Measurements from ENCODE around the gene CDCA4. TPM values are rescaled to one million over a fixed set of nuclear protein-coding genes. Genes with fewer than 3 reads are reported as not detected.

The CDCA4 gene
- polyA plus RNA-seq, 1 donor from 2014 or later: 5.4 TPM

GRCh38 chr14:104992501-104992900 lies 28.4 kb downstream of the CDCA4 start:
- Histone ChIP-seq H3F3A (ENCODE audit: insufficient read depth, low read length, poor library complexity, severe bottlenecking) (no peaks in the 10 kb centered on the region), H4K20me1 (ENCODE audit: insufficient read depth) (no peaks in the 10 kb centered on the region), H3K9me2 (ENCODE audit: insufficient read depth, low read length) (no peaks in the 10 kb centered on the region), H3K4me2 (ENCODE audit: low read length) (no peak overlapping the region), H2AFZ (ENCODE audit: low read depth, low read length) (no peak overlapping the region), H3K9me3 (ENCODE audit: low read length) (no peaks in the 10 kb centered on the region), H3K79me2 (replicated peaks; ENCODE audit: insufficient read depth, low read length) (no peaks in the 10 kb centered on the region), H3K9ac (ENCODE audit: low read length) (no peak overlapping the region), H3K27ac (ENCODE audit: low read length) (no peak overlapping the region), H3K36me3 (ENCODE audit: insufficient read depth, low read length) (no peaks in the 10 kb centered on the region), H3K27me3 (ENCODE audit: insufficient read depth, low read depth, low read length) (no peaks in the 10 kb centered on the region), H3K4me3 (ENCODE audit: low read length) (no peak overlapping the region)
- TF ChIP-seq CTCF (IDR thresholded peaks at IDR 0.05; ENCODE audit: poor library complexity, severe bottlenecking): no peak

GRCh38 chr14:104991896-104992230 lies 29.0 kb downstream of the CDCA4 start:
- no peaks in the 10 kb centered on the region for H3K9me3 ChIP-seq (ENCODE audit: low read length)
- no peaks in the 10 kb centered on the region for H3K9me2 ChIP-seq (ENCODE audit: insufficient read depth, low read length)
- no peak overlapping the region for H3K4me3 ChIP-seq (ENCODE audit: low read length)
- no peaks in the 10 kb centered on the region for H3K27me3 ChIP-seq (ENCODE audit: insufficient read depth, low read depth, low read length)
- no peak for TF ChIP-seq MXI1 (conservative IDR thresholded peaks at IDR 0.05; ENCODE audit: poor library complexity, severe bottlenecking)
- H2AFZ ChIP-seq (ENCODE audit: low read depth, low read length): no peak overlapping the region
- no peaks in the 10 kb centered on the region for H3K36me3 ChIP-seq (ENCODE audit: insufficient read depth, low read length)
- no peaks in the 10 kb centered on the region for H3F3A ChIP-seq (ENCODE audit: insufficient read depth, low read length, poor library complexity, severe bottlenecking)
- no peaks in the 10 kb centered on the region for H4K20me1 ChIP-seq (ENCODE audit: insufficient read depth)
- no peak overlapping the region for H3K9ac ChIP-seq (ENCODE audit: low read length)
- no peak overlapping the region for H3K27ac ChIP-seq (ENCODE audit: low read length)
- H3K79me2 ChIP-seq (replicated peaks; ENCODE audit: insufficient read depth, low read length): no peaks in the 10 kb centered on the region
- no peak overlapping the region for H3K4me2 ChIP-seq (ENCODE audit: low read length)

DNA sequence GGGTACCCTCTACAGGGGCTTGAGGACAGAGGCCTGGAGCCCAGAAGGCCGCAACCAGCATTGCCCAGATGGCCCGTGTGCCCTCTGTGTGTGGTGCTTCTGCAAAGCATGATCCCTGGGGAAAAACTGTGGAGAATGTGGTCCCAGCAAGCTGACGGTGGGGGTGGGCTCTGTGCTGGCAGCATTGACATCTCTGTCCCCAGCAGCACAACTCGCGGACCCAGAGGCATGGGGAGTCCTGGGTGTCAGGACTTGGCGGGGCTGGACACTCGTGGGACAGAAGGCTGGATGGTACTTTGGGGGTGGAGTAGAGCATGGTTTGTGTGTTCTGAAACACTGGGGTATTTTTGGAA lies 31.0 kb downstream of the CDCA4 start:
- Histone ChIP-seq H3K4me3 (ENCODE audit: low read length) (no peak overlapping the region), H3K9me2 (ENCODE audit: insufficient read depth, low read length) (no peaks in the 10 kb centered on the region), H3K4me2 (ENCODE audit: low read length) (no peak overlapping the region), H3K27ac (ENCODE audit: low read length) (no peak overlapping the region), H3K9ac (ENCODE audit: low read length) (no peak overlapping the region), H4K20me1 (ENCODE audit: insufficient read depth) (no peaks in the 10 kb centered on the region), H3K27me3 (ENCODE audit: insufficient read depth, low read depth, low read length) (no peaks in the 10 kb centered on the region), H2AFZ (ENCODE audit: low read depth, low read length) (no peak overlapping the region), H3K9me3 (ENCODE audit: low read length) (no peaks in the 10 kb centered on the region), H3K36me3 (ENCODE audit: insufficient read depth, low read length) (no peaks in the 10 kb centered on the region), H3F3A (ENCODE audit: insufficient read depth, low read length, poor library complexity, severe bottlenecking) (no peaks in the 10 kb centered on the region), H3K79me2 (replicated peaks; ENCODE audit: insufficient read depth, low read length) (no peaks in the 10 kb centered on the region)
- TF ChIP-seq TAF1 (IDR thresholded peaks at IDR 0.05; ENCODE audit: low read depth) (no peak), MXI1 (conservative IDR thresholded peaks at IDR 0.05; ENCODE audit: poor library complexity, severe bottlenecking) (no peak), SMC3 (conservative IDR thresholded peaks at IDR 0.05; ENCODE audit: poor library complexity) (no peak), POLR2AphosphoS5 (IDR thresholded peaks at IDR 0.05) (no peak), EP300 (conservative IDR thresholded peaks at IDR 0.05; ENCODE audit: poor library complexity, severe bottlenecking) (no peak), RAD21 (conservative IDR thresholded peaks at IDR 0.05) (no peak), EZH2 (IDR thresholded peaks at IDR 0.05; ENCODE audit: borderline replicate concordance, insufficient read depth, low read length, poor library complexity, severe bottlenecking) (no peak), CTCF (IDR thresholded peaks at IDR 0.05; ENCODE audit: poor library complexity, severe bottlenecking) (no peak)
- TF ChIP-seq, protein P1, sequence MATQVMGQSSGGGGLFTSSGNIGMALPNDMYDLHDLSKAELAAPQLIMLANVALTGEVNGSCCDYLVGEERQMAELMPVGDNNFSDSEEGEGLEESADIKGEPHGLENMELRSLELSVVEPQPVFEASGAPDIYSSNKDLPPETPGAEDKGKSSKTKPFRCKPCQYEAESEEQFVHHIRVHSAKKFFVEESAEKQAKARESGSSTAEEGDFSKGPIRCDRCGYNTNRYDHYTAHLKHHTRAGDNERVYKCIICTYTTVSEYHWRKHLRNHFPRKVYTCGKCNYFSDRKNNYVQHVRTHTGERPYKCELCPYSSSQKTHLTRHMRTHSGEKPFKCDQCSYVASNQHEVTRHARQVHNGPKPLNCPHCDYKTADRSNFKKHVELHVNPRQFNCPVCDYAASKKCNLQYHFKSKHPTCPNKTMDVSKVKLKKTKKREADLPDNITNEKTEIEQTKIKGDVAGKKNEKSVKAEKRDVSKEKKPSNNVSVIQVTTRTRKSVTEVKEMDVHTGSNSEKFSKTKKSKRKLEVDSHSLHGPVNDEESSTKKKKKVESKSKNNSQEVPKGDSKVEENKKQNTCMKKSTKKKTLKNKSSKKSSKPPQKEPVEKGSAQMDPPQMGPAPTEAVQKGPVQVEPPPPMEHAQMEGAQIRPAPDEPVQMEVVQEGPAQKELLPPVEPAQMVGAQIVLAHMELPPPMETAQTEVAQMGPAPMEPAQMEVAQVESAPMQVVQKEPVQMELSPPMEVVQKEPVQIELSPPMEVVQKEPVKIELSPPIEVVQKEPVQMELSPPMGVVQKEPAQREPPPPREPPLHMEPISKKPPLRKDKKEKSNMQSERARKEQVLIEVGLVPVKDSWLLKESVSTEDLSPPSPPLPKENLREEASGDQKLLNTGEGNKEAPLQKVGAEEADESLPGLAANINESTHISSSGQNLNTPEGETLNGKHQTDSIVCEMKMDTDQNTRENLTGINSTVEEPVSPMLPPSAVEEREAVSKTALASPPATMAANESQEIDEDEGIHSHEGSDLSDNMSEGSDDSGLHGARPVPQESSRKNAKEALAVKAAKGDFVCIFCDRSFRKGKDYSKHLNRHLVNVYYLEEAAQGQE (IDR thresholded peaks at IDR 0.05; ENCODE audit: borderline replicate concordance): no peak

Data from neural cell (in vitro differentiated cells).